Right lobe of liver (tissue), 6 donors: ENCODE measurements around the gene CACNA1D. TPM values are rescaled to one million over a fixed set of nuclear protein-coding genes. Genes with fewer than 3 reads are reported as not detected.

Experiments
- ATAC-seq, 4 donors: fragments of 200-7000 bp; cut with Tn5 transposase; one replicate each; pipeline ENCODE4 v1.9.1; 2020; ENCODE audit warnings: mild to moderate bottlenecking in 4 of 4, moderate library complexity in 4 of 4
- DNase-seq, 3 donors: peaks; one replicate each; pipeline ENCODE4 v3.0.0-alpha.2; 2020
- H3K27ac ChIP-seq, 3 donors: fragments of 200-600 bp; one replicate each; pipeline ENCODE4 v1.8.0; 2022
- H3K27me3 ChIP-seq, 2 donors: fragments of 200-600 bp; one replicate each; pipeline ENCODE4 v1.8.0; 2022
- H3K36me3 ChIP-seq, 4 donors: fragments of 200-600 bp; sonication (generic) in 1 of 4; one replicate each; pipeline versions ENCODE4 v1.5.1 to v1.8.0; 2017 to 2022; ENCODE audit warnings: control low read depth in 1 of 4
- H3K4me1 ChIP-seq, 4 donors: fragments of 200-600 bp; sonication (generic) in 1 of 4; one replicate each; pipeline versions ENCODE4 v1.5.1 to v1.8.0; 2017 to 2022; ENCODE audit warnings: control low read depth in 1 of 4
- H3K4me3 ChIP-seq, 3 donors: fragments of 200-600 bp; one replicate each; pipeline ENCODE4 v1.8.0; 2022
- H3K9me3 ChIP-seq, 4 donors: fragments of 200-600 bp; sonication (generic) in 1 of 4; one replicate each; pipeline versions ENCODE4 v1.5.1 to v1.8.0; 2017 to 2022; ENCODE audit warnings: control low read depth in 1 of 4
- POLR2A ChIP-seq: fragments of 450-650 bp; IDR thresholded peaks from one replicate; pipeline ENCODE4 v1.6.1; 2017; ENCODE audit warnings: antibody characterized with exemption, mild to moderate bottlenecking
- WGBS: methylation state at CpG from one replicate; pipeline ENCODE4 v1.1.6; 2018; ENCODE audit warnings: low coverage, low lambda C conversion rate; ENCODE audit not compliant: insufficient coverage; ENCODE audit errors: missing lambda C conversion rate; 5-methylcytosine and 5-hydroxymethylcytosine counted together
- intact Hi-C, 2 donors: fragments of 100-400 bp; cut with DNase I; formaldehyde crosslinking; loops; one replicate each; pipeline versions ENCODE4 v1.11.2 to v1.14.1; 2022
- total RNA-seq, 6 experiments: library from RNA; depleted of rRNA in 2 of 6; stranded (reverse); fragments of >200 nt in 2 of 6; fragmentation: NEBNext Ultra II Directional in 3 of 6; extraction: Animal tissue kit (Norgen Biotek cat#: 25700) in 3 of 6; gene quantifications; one replicate each; pipeline versions ENCODE4 v1.1.0 to v1.2.4, GENCODE V29; 2016 to 2023
- TF ChIP-seq, protein P1 (sequence below), 4 donors: fragments of 200-600 bp in 3 of 4; fragments of 450-650 bp in 1 of 4; IDR thresholded peaks; one replicate each; pipeline versions ENCODE4 v1.5.1 to v1.8.0; 2016 to 2022; ENCODE audit warnings: antibody characterized with exemption in 4 of 4, mild to moderate bottlenecking in 2 of 4
- donor health status: DM: no; HTN: yes; CAD: no.
- donor health status: DM: no; HTN: no; CAD: no.
- donor health status: DM: no; HTN: no; CAD: no.
- donor health status: DM: no; HTN: yes; CAD: no.
- donor health status: DM: no; HTN: yes; CAD: no.

Gene CACNA1D
- total RNA-seq, 6 experiments from 2014 or later = 5.5 to 12.7 (median 9.3) TPM

DNA sequence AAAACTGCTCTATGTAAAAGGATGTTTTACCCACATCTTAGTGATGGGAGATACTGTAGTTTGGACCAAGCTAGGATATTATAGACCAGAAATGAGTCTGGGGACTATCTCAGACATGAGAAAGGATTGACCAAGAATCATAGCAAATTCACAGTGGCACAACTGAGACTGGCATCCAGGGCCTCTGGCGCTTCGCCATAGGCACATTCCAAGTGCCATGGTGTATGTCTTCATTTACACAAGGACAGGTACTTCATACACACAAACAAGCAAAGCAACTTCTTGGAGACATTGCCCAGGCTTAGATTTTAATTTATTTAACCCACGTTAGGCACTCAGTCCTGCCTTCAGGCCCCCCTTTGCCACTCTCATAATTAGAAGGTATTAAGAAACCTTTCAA, 28.9 kb downstream of the CACNA1D start:
- ATAC-seq = no peak
- TF ChIP-seq, protein P1, sequence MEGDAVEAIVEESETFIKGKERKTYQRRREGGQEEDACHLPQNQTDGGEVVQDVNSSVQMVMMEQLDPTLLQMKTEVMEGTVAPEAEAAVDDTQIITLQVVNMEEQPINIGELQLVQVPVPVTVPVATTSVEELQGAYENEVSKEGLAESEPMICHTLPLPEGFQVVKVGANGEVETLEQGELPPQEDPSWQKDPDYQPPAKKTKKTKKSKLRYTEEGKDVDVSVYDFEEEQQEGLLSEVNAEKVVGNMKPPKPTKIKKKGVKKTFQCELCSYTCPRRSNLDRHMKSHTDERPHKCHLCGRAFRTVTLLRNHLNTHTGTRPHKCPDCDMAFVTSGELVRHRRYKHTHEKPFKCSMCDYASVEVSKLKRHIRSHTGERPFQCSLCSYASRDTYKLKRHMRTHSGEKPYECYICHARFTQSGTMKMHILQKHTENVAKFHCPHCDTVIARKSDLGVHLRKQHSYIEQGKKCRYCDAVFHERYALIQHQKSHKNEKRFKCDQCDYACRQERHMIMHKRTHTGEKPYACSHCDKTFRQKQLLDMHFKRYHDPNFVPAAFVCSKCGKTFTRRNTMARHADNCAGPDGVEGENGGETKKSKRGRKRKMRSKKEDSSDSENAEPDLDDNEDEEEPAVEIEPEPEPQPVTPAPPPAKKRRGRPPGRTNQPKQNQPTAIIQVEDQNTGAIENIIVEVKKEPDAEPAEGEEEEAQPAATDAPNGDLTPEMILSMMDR (IDR thresholded peaks at IDR 0.05) = no peak
- TF ChIP-seq POLR2A = no peak

DNA sequence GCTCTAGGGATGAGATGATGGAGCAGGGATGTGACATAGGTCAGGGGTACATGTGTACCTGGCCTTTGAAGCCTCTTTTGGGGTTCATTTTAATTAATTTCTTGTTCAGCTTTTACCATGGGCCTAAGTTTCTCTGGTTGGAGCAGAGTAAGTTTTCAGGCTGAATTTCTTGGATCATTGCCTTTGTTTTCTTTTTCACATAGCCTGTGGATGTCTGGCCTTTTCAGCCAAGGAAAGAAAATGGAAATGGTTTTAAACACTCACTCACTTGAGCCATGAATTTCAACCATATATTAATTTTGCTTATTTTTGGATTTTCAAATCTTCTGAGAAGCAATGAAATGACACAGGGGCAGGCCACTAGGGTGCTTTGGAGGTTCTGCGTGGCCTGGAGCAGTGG, 30.2 kb downstream of the CACNA1D start:
- 100% methylated on average over 1 of the region's 1 CpG for WGBS
- Histone ChIP-seq H3K27me3 (no peaks in the 10 kb centered on the region), H3K4me3 (no peak overlapping the region), H3K9me3 (no peaks in the 10 kb centered on the region), H3K4me1 (no peaks in the 10 kb centered on the region), H3K27ac (no peak overlapping the region), H3K36me3 (no peaks in the 10 kb centered on the region)
- ATAC-seq (no peak), DNase-seq (no peak)
- intact Hi-C loops = no loop called here
- TF ChIP-seq, protein P1 (IDR thresholded peaks at IDR 0.05) = no peak
- TF ChIP-seq POLR2A = no peak

More for the DNA sequence above, 28.9 kb downstream of the CACNA1D start:
- WGBS = 85% methylated on average over 3 of the region's 3 CpGs
- Histone ChIP-seq H3K27me3 (no peaks in the 10 kb centered on the region), H3K9me3 (no peaks in the 10 kb centered on the region), H3K4me3 (no peak overlapping the region), H3K36me3 (no peaks in the 10 kb centered on the region), H3K27ac (no peak overlapping the region), H3K4me1 (peaks cover 0 to 5% (median 0%) of the 10 kb centered on the region in 4 donors)
- DNase-seq = no peak
- intact Hi-C loops = no loop called here

DNA sequence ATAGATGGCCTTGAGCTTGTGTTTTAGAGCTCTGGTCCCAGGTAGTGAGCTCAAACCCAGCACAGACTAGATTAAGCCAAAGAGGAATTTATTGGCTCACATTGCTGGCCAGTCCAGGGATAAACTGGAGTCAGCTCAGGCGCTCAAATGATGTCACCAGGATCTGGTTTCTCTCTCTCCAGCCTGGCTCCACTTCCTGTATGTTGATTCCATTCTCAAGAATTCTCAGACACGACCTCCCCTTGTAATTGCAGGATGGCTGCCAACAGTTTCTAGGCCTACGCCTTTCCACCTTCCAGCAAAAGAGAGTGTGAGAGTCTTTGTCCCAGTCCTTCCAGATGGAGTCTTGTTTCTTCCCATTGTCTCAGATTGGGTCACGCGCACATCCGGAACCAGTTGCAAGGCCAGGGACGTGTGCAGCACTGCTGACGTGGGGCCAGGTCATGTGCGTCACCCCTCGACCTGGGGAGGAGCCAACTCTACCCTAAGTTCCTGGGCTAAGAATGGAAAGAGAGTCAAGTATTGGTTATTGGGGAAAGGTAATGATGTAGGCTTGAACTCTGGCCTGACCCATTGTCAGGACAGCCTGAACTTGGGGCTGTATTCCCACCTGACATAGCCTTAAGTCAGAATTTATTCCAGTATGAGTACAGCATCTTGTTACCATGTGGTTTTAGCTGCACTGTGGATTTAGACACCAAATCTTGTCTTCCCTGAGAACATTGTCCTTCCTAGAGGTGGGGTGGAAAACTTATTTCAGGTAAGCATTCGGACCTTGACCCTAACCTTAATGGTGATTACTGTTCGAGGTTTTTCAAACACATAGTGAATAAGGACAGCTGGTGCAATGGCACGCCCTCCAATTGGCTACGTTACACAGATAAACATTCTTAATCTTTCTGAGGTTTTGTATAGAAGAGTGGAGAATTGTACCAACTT, 31.6 kb downstream of the CACNA1D start:
- no peaks in the 10 kb centered on the region for H3K36me3 ChIP-seq
- ATAC-seq (peak in 1 of 4 donors; percentile 24), DNase-seq (no peak)
- no peak for TF ChIP-seq POLR2A
- TF ChIP-seq, protein P1 (IDR thresholded peaks at IDR 0.05) = no peak
- 85% methylated on average over 10 of the region's 14 CpGs for WGBS
- H3K4me3 ChIP-seq = no peak overlapping the region
- no peaks in the 10 kb centered on the region for H3K9me3 ChIP-seq
- intact Hi-C loops = no loop called here
- H3K27me3 ChIP-seq = no peaks in the 10 kb centered on the region
- no peak overlapping the region for H3K27ac ChIP-seq
- no peaks in the 10 kb centered on the region for H3K4me1 ChIP-seq

DNA sequence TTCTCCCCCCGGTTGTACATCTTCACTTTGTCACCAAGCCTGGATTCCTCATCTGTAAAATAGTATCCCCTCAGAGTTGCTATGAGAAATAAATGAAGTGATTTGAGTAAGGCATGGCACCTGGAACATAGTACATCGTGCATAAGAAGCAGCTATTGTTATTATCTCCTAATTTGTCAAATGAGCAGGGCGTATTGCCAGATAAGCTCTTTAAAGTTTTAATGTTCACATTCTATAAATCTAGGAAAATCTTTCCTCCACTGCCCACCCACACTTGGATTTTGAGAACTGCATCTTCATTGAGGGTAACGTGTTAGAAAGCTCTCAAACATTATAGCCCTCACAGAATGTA, 32.3 kb downstream of the CACNA1D start:
- intact Hi-C loops = no loop called here
- no peak for ATAC-seq
- H3K27ac ChIP-seq = no peak overlapping the region

More for the DNA sequence above, 32.3 kb downstream of the CACNA1D start:
- TF ChIP-seq, protein P1 (IDR thresholded peaks at IDR 0.05) = no peak
- no peak for TF ChIP-seq POLR2A
- Histone ChIP-seq H3K4me3 (no peak overlapping the region), H3K9me3 (no peaks in the 10 kb centered on the region), H3K36me3 (no peaks in the 10 kb centered on the region), H3K27me3 (no peaks in the 10 kb centered on the region), H3K4me1 (no peaks in the 10 kb centered on the region)
- 94% methylated on average over 4 of the region's 4 CpGs for WGBS
- no peak for DNase-seq
